Measurements from ENCODE around the gene HSPA12B.

The HSPA12B gene

DNA sequence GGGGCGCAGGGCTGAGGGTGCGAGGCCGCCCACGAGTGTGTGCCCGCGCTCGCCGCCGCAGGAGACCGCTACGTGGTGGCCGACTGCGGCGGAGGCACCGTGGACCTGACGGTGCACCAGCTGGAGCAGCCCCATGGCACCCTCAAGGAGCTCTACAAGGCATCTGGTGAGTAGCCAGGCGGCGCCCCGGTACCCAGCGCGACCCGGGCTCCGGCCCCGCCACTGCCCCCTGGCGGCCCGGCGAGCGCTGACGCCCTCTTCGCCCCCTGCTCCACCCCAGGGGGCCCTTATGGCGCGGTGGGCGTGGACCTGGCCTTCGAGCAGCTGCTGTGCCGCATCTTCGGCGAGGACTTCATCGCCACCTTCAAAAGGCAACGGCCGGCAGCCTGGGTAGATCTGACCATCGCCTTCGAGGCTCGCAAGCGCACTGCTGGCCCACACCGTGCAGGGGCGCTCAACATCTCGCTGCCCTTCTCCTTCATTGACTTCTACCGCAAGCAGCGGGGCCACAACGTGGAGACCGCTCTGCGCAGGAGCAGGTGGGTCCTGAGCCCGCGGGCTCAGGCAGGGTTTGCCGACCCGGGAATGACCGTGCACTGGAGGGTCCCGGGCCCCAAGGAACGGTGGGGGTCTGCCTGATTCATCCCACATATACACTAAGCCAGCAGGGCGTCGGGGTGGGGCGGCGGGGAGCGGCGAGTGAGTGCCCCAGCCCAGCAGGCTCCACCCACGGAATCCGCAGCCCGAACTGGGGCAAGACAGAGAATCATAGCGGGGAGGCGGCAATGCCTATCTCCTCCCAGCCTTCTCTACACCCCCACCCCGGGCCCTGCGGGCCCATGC lies 17.4 kb downstream of the HSPA12B start:
- TF ChIP-seq CTCF (conservative IDR thresholded peaks at IDR 0.05) (peak; percentile 78), ZFX (IDR thresholded peaks at IDR 0.05) (no peak)
- no peak overlapping the region for H3K27ac ChIP-seq

DNA sequence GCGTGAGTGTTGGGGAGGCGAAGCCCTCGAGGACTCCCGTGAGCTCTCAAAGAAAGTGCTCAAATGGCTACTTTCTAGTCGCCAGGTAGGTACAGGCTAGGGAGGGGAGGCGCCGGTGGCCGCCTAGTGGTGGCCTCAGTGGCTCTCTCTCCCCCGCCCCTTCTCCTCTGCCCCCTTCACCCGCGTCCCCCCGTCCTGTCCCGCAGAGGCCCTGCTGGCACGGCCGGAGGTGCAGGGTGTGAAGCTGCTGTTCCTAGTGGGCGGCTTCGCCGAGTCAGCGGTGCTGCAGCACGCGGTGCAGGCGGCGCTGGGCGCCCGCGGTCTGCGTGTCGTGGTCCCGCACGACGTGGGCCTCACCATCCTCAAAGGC lies 18.8 kb downstream of the HSPA12B start:
- no peak for TF ChIP-seq ZFX (IDR thresholded peaks at IDR 0.05)
- TF ChIP-seq CTCF (conservative IDR thresholded peaks at IDR 0.05), result no peak
- no peak overlapping the region for H3K27ac ChIP-seq

DNA sequence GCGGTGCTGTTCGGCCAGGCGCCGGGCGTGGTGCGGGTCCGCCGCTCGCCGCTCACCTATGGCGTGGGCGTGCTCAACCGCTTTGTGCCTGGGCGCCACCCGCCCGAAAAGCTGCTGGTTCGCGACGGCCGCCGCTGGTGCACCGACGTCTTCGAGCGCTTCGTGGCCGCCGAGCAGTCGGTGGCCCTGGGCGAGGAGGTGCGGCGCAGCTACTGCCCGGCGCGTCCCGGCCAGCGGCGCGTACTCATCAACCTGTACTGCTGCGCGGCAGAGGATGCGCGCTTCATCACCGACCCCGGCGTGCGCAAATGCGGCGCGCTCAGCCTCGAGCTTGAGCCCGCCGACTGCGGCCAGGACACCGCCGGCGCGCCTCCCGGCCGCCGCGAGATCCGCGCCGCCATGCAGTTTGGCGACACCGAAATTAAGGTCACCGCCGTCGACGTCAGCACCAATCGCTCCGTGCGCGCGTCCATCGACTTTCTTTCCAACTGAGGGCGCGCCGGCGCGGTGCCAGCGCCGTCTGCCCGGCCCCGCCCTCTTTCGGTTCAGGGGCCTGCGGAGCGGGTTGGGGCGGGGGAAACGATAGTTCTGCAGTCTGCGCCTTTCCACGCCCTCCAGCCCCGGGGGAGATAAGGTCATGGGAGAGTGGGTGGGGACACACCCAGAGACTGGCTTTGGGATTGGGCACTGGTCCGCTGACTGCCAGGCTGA lies 19.3 kb downstream of the HSPA12B start:
- no peak for TF ChIP-seq ZFX (IDR thresholded peaks at IDR 0.05)
- TF ChIP-seq CTCF (conservative IDR thresholded peaks at IDR 0.05), result no peak

DNA sequence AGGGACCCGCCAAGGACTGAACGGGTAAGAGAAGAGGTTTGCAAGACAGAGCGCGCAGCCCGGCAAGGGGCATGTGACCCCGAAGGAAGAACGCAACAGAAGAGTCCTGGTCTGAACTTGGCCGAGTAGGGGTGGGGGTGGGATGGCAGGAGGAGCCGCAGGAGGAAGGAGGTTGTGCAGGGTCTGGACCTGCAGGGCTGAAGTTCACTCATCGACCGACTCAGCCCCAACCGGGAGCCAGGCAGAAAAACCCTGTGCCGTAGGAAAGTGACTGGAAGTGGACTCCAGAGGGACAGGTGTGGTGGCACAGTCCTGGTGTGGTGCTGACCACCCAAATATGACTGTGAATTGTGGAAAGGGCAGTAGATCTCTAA lies 19.9 kb downstream of the HSPA12B start:
- no peak for TF ChIP-seq CTCF (conservative IDR thresholded peaks at IDR 0.05)
- TF ChIP-seq ZFX (IDR thresholded peaks at IDR 0.05), result no peak
- no peak overlapping the region for H3K27ac ChIP-seq

More for the DNA sequence above, 19.3 kb downstream of the HSPA12B start:
- H3K27ac ChIP-seq, result no peak overlapping the region

DNA sequence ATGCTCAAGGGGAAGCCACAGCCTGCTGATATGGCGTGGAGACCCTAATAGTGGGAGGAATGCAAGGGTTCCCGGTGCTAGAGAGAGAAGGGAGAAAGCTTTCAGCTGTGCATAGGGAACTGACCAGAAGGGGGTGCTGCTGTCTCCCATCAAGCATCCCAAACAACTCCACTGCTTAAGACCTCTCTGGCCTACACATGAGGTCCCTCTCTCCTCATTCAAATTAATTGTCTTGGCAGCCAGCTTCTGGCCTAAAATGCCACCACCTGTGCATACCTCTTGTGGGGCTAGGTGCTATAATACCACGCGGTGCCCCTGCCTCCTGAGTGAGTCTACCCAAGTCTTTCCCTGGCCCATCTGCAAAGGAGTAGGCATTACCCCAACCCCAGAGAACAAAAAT lies 20.6 kb downstream of the HSPA12B start:
- TF ChIP-seq ZFX (IDR thresholded peaks at IDR 0.05) (no peak), CTCF (conservative IDR thresholded peaks at IDR 0.05) (peak; percentile 77)
- no peak overlapping the region for H3K27ac ChIP-seq

- TF ChIP-seq ZFX (IDR thresholded peaks at IDR 0.05) (no peak), CTCF (conservative IDR thresholded peaks at IDR 0.05) (no peak)
- H3K27ac ChIP-seq, result no peak overlapping the region
Observed at GRCh38 chr20:3753501-3754275, 21.2 kb downstream of the HSPA12B start.

DNA sequence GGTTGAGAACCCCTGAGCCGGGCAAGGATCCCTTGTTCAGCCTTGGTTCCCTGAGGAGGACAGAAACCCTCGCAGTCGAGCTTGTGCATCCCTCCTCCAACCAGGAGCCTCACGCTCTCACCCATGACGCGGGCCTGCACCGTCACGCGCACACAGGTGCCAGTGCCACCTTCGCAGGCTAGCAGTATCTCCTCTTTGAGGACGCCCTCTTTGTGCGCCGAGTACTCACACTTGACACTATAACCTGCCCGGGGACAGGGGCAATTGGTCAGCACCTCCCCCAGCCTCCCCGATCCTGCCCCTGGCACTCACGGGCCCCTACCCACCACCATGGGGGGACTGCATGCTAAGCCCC lies 21.8 kb downstream of the HSPA12B start:
- H3K27ac ChIP-seq, result no peak overlapping the region
- no peak for TF ChIP-seq ZFX (IDR thresholded peaks at IDR 0.05)
- TF ChIP-seq CTCF (conservative IDR thresholded peaks at IDR 0.05), result no peak
